HG03108 (cell line): ENCODE data around the gene ADAM12.
"Not testable (repeated sequence)": the region's sequence is repeated elsewhere in the genome, so short reads cannot be mapped to it uniquely, and the experiment has no call there.

Experiments used
- ATAC-seq: cut with Tn5 transposase; IDR thresholded peaks from one replicate; pipeline ENCODE4 v1.9.1; 2021; ENCODE audit warnings: moderate library complexity; ENCODE audit not compliant: unreplicated experiment

The ADAM12 gene

DNA sequence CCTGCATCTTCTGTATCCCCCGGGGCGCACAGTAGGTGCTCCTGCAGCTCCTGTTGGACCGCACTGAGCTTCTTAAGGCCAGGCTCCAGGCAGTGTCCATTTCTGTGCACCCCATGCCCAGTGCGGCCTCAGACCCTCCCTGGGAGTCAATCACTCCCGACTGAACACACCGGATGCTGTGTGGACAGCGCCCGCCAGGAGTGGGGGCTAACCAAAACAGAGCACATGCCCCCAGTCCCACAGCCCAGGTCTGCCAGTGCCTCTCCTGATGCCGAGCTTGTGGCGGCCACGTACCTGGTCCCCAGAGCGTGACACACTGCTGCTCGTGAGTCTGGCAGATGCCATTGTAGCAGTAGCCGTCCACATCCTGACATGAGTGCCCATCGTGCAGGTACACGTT lies 323.8 kb downstream of the ADAM12 start:
- no peak for ATAC-seq

GRCh38 chr10:126063353-126063791 lies 324.9 kb downstream of the ADAM12 start:
- ATAC-seq = no peak

DNA sequence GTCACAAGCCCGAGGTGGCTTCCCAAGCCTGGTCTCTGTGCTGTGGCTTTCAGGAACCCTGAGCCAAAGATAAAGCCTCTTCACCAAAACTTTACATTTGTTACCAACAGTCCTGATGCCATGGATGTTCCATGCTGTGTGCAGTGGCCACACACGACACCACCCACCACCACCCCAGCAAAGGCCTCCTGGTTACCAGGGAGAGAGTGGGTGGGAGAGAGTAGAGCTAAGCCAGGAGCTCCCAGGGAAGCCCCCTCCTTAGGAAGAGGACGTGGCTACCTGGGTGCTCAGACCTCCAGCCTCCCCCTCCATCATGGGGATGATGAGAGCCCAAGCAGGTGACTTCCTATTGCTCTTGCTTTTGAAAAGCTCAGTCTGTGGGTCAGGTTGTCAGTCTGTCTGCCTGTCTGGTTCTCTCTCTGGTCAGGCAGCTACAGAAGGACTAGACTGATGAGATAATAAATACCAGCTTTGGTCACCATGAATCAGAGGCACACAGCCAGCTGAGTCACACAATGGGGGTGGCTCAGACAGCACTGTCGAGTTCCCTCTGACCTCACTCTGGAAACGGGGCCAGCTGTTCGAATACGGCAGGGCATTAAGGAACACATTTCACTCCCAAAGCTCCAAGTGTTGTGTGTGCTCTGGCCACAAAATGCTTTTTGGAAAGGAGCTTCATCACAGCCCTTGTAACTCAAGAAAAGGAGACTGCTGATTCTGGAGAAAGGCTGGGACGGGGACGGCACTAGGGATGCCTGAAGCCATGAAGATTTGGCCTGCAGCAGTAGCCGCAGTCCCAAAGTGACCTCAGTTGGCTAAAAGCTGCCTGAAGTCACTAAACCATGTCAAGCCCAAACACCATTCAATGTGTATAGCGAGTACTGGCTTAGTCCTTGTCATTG lies 325.9 kb downstream of the ADAM12 start:
- ATAC-seq = no peak

GRCh38 chr10:126061526-126061925 lies 326.8 kb downstream of the ADAM12 start:
- no peak for ATAC-seq

DNA sequence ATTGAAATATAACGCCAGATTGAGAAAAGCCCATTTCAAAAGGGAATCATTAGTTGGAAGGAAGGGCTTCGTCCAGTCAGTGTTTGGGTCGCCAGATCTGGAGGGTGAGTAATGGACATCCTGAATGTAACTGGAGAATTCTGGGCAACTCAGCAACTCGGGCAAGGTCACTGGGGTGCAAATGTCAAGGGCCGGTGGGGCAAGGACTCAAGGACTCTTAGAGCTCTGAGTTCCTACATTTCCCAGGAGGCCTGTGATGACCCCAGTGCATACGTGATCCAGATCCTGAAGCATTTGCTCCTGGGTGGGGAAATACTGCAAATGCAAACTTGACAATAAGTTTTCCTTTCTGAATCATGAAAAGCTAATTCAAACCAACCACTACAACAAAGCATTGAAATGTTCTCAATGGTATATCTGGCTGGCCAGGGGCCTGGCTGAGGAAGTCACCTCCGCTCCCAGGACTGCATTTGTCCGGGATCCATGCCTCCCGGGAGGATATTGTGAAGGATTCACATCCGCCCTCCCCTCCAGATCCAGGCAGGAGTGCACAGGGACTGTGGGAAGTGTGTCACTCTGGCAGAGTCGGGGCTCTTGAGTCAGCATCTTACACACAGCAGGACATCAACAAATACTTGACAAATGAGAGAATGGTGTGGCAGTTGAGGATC lies 327.9 kb downstream of the ADAM12 start:
- ATAC-seq = no peak

DNA sequence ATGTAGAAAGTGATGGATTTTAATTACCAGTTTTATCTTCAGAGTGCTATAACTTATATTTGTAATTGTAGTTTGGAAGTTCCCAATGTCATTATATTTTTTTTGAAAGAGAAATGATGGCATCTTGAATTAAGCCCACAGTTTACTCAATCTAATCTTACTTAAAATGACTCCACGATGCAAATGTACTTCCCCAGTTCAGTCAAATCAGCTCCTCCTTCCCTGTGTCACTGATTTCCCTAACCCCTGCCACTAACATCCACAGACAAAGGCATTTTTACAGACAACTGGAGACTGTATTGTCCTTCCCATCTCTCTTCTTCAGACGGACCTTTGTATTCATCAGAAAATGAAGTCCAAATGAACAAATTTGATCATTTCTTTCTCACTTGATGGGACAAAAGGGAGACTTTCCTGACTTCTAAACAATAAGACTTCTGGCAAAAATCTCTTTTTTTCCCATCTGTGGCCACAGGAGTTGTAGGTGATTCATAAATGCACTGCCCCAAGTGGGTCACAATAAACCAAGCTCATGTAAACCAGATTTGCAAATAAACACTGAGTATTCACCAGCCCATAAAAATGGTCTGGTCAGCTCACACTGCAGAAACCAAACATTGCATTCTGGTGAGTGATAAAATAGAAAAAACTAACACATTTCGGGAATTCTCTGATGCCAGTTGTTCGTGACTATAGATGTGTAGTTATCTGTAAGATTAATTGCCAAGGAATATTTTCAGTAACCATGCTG lies 329.0 kb downstream of the ADAM12 start:
- no peak for ATAC-seq

DNA sequence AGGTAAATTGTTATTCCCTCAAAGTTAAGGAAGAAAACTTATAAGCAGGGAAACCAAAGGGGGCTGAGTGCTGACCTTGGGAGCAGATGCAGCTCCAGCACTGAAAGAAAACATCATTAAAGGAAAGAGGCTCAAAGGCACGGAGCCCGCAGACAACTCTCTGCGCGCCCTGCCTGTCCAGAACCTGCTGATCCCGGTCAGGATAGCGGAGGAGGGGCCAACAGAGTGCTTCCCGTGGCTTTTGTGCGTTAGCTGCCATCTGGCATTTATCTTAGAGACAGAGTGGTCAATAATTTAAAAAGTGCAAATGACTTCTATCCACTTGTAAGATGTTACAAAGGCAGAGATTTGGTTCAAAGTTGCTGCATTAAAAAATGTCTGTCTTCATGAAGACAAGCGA lies 329.8 kb downstream of the ADAM12 start:
- ATAC-seq = no peak

GRCh38 chr10:126058104-126058503 lies 330.2 kb downstream of the ADAM12 start:
- no peak for ATAC-seq

DNA sequence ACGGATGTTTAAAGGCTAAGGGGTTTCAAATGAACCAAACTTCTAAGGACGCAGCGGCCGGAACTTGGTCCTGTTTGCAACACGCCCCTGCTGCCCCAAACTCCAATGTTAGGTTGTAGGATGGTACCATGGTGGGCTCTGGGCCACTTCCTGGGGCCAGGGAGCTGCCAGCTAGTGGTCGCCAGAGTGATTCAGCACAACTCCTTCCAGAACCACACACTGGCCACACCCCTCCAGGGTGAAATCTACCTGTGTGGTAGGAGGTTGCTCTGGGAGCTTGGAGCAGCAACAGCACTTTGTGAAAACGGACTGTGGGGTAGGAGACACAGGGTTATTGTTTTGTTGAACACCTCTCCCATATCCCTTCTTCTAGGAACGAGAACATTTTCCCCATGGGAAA lies 330.8 kb downstream of the ADAM12 start:
- no peak for ATAC-seq

DNA sequence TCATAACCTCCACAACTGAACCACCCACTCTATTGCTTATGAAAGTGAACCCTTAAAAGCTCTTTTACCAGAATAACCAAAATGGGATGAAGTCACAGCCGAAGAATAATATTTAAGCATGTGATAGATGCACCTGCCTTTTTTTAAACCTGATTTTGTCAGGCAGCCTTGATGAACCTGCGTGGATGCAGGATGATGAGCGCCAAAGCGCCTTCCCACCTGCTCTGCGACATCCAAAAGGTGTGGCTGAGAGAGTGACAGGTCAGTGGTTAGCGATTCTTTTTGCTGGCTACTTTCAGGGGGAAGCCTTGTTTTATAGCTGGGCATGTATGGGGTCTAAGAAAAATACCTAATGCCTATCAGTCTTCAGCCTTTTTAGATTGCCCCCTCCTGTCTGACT lies 334.1 kb downstream of the ADAM12 start:
- no peak for ATAC-seq

DNA sequence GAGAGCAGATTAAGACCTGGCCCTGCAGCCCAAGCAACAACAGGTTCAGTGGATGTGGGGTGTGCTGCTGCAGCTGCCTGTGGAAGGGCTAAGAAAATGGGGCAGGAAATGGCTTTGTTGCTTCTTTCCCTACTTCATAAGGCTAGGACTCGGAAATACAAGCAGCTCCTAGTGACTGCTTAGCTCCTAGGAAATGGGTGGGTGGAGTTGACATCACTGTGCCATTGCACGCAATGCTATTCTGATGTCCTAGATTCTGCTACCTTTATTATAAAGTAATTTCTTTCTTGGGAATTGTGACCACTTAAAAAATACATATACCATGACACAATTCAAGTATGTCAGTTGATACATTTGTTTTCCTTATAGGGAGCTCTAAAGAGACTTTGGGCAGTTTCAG lies 336.1 kb downstream of the ADAM12 start:
- no peak for ATAC-seq

GRCh38 chr10:126049759-126050700 lies 338.2 kb downstream of the ADAM12 start:
- ATAC-seq = no peak

GRCh38 chr10:126047749-126048148 lies 340.5 kb downstream of the ADAM12 start:
- not testable (repeated sequence) for ATAC-seq

- ATAC-seq = no peak
These were observed 341.4 kb downstream of the ADAM12 start for GRCh38 chr10:126046831-126047230.

DNA sequence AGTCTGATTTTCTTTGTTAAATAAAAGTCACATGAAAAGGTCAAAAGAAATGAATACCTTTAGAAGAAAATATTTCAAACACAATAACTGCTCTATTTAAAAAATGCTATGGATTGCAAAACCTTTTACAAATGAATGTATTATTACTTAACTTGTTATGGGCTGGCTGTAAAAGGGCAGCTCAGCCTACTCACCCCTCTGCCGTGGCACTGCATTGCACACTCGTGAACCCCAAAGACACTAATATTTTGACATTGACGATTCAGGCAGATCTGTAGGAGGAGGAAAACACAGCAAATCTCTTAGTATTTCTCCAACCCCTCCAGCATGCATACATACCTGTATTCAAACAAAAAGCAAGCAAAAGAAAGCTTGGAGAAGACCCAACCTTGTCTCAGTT lies 342.4 kb downstream of the ADAM12 start:
- no peak for ATAC-seq

DNA sequence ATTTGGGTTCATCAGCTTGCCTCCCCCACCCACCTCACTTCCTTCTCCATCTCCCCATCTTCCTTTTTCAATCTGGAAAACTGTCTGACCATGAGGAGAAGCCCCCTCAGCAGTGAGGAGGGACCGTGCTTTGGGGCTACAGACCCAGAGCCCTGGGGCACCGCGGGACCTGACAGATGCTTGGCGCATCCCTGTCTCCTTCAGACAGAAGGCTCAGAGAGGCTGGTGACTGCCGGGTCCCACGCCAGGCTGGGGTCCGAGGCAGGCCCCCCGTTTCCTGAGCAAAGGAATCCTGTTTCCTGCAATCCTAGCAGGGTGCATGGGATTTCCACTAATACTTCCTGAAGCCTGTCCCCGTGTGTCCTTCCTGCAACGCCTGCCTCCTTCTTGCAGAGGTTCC lies 344.9 kb downstream of the ADAM12 start:
- no peak for ATAC-seq

DNA sequence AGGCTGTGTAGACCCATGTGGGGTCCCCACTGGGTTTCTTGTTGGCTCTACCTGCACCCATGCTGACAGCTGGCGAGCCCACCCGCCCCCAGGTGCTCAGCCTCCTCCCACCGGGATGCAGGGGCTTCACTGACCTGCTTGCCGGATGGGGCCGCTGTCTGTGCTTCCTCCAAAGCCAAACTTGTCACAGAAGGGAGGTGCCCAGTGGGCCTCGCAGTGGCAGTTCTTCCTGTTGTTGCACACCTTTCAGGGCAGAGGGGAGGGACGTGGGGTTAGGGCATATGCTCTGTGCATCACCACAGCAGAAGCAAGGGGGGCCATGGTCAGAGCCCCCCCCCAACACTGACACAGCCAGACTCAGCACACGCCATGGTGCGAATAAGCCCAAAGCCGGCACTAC lies 345.4 kb downstream of the ADAM12 start:
- no peak for ATAC-seq

- no peak for ATAC-seq
These were observed 345.9 kb downstream of the ADAM12 start for GRCh38 chr10:126042354-126042753.

- ATAC-seq = peak; percentile 99
These were observed 346.5 kb downstream of the ADAM12 start for GRCh38 chr10:126041804-126042231.

- no peak for ATAC-seq
These were observed 347.2 kb downstream of the ADAM12 start for GRCh38 chr10:126041117-126041516.
